Right lobe of liver (tissue), 6 donors: Measurements from ENCODE around the gene MRRF. TPM values are rescaled to one million over a fixed set of nuclear protein-coding genes. Genes with fewer than 3 reads are reported as not detected.

Source experiments
- ATAC-seq, 4 donors: fragments of 200-7000 bp; cut with Tn5 transposase; one replicate each; pipeline ENCODE4 v1.9.1; 2020; ENCODE audit warnings: mild to moderate bottlenecking in 4 of 4, moderate library complexity in 4 of 4
- DNase-seq, 3 donors: peaks; one replicate each; pipeline ENCODE4 v3.0.0-alpha.2; 2020
- H3K27ac ChIP-seq, 3 donors: fragments of 200-600 bp; one replicate each; pipeline ENCODE4 v1.8.0; 2022
- H3K27me3 ChIP-seq, 2 donors: fragments of 200-600 bp; one replicate each; pipeline ENCODE4 v1.8.0; 2022
- H3K36me3 ChIP-seq, 4 donors: fragments of 200-600 bp; sonication (generic) in 1 of 4; one replicate each; pipeline versions ENCODE4 v1.5.1 to v1.8.0; 2017 to 2022; ENCODE audit warnings: control low read depth in 1 of 4
- H3K4me1 ChIP-seq, 4 donors: fragments of 200-600 bp; sonication (generic) in 1 of 4; one replicate each; pipeline versions ENCODE4 v1.5.1 to v1.8.0; 2017 to 2022; ENCODE audit warnings: control low read depth in 1 of 4
- H3K4me3 ChIP-seq, 3 donors: fragments of 200-600 bp; one replicate each; pipeline ENCODE4 v1.8.0; 2022
- H3K9me3 ChIP-seq, 4 donors: fragments of 200-600 bp; sonication (generic) in 1 of 4; one replicate each; pipeline versions ENCODE4 v1.5.1 to v1.8.0; 2017 to 2022; ENCODE audit warnings: control low read depth in 1 of 4
- CTCF ChIP-seq, 4 donors: fragments of 200-600 bp in 3 of 4; fragments of 450-650 bp in 1 of 4; IDR thresholded peaks; one replicate each; pipeline versions ENCODE4 v1.5.1 to v1.8.0; 2016 to 2022; ENCODE audit warnings: antibody characterized with exemption in 4 of 4, mild to moderate bottlenecking in 2 of 4
- POLR2A ChIP-seq: fragments of 450-650 bp; IDR thresholded peaks from one replicate; pipeline ENCODE4 v1.6.1; 2017; ENCODE audit warnings: antibody characterized with exemption, mild to moderate bottlenecking
- WGBS: methylation state at CpG from one replicate; pipeline ENCODE4 v1.1.6; 2018; ENCODE audit warnings: low coverage, low lambda C conversion rate; ENCODE audit not compliant: insufficient coverage; ENCODE audit errors: missing lambda C conversion rate; 5-methylcytosine and 5-hydroxymethylcytosine counted together
- intact Hi-C, 2 donors: fragments of 100-400 bp; cut with DNase I; formaldehyde crosslinking; loops; one replicate each; pipeline versions ENCODE4 v1.11.2 to v1.14.1; 2022
- total RNA-seq, 6 experiments: library from RNA; depleted of rRNA in 2 of 6; stranded (reverse); fragments of >200 nt in 2 of 6; fragmentation: NEBNext Ultra II Directional in 3 of 6; extraction: Animal tissue kit (Norgen Biotek cat#: 25700) in 3 of 6; gene quantifications; one replicate each; pipeline versions ENCODE4 v1.1.0 to v1.2.4, GENCODE V29; 2016 to 2023
- donor health status: DM: no; HTN: yes; CAD: no.
- donor health status: DM: no; HTN: no; CAD: no.
- donor health status: DM: no; HTN: no; CAD: no.
- donor health status: DM: no; HTN: yes; CAD: no.
- donor health status: DM: no; HTN: yes; CAD: no.

The MRRF gene
- total RNA-seq, 6 experiments from 2014 or later: 17.4 to 34.0 (median 22.6) TPM

- Histone ChIP-seq H3K9me3 (no peaks in the 10 kb centered on the region), H3K27ac (no peak overlapping the region), H3K36me3 (no peaks in the 10 kb centered on the region), H3K4me3 (peak overlapping the region in 1 of 3 donors; percentile 1), H3K4me1 (peaks cover 0 to 27% (median 0%) of the 10 kb centered on the region in 4 donors), H3K27me3 (peaks cover 7 to 41% of the 10 kb centered on the region in 2 donors)
- 41% methylated on average over 13 of the region's 51 CpGs for WGBS
- intact Hi-C loops: no loop called here
- no peak for TF ChIP-seq CTCF (IDR thresholded peaks at IDR 0.05)
- DNase-seq: no peak
- ATAC-seq: no peak
Measured at GRCh38 chr9:122225312-122226141, 39.2 kb upstream of the MRRF start.

- H3K4me1 ChIP-seq: peaks cover 0 to 27% (median 0%) of the 10 kb centered on the region in 4 donors
- no peak for TF ChIP-seq POLR2A
- no peak for TF ChIP-seq CTCF (IDR thresholded peaks at IDR 0.05)
- H3K27ac ChIP-seq: no peak overlapping the region
- peak overlapping the region in 1 of 3 donors; percentile 1 for H3K4me3 ChIP-seq
- H3K27me3 ChIP-seq: peaks cover 1 to 34% of the 10 kb centered on the region in 2 donors
- no peak for ATAC-seq
- intact Hi-C loops: no loop called here
- no peaks in the 10 kb centered on the region for H3K9me3 ChIP-seq
- 28% methylated on average over 28 of the region's 51 CpGs for WGBS
- no peak for DNase-seq
- H3K36me3 ChIP-seq: no peaks in the 10 kb centered on the region
Measured at GRCh38 chr9:122226142-122226757, 38.4 kb upstream of the MRRF start.

GRCh38 chr9:122226758-122227574 is 37.7 kb upstream of the MRRF start:
- 35% methylated on average over 19 of the region's 59 CpGs for WGBS
- Histone ChIP-seq H3K27ac (no peak overlapping the region), H3K9me3 (no peaks in the 10 kb centered on the region), H3K4me3 (no peak overlapping the region), H3K36me3 (no peaks in the 10 kb centered on the region), H3K27me3 (peaks cover 0 to 27% of the 10 kb centered on the region in 2 donors), H3K4me1 (peaks cover 0 to 27% (median 0%) of the 10 kb centered on the region in 4 donors)
- DNase-seq (peak in 1 of 3 donors; percentile 53), ATAC-seq (no peak)
- intact Hi-C loops: no loop called here
- TF ChIP-seq CTCF (IDR thresholded peaks at IDR 0.05): no peak
- TF ChIP-seq POLR2A: no peak

- intact Hi-C loops: no loop called here
- no peak for DNase-seq
- H3K9me3 ChIP-seq: no peaks in the 10 kb centered on the region
- H3K27ac ChIP-seq: no peak overlapping the region
- H3K4me3 ChIP-seq: no peak overlapping the region
- peaks cover 0 to 27% (median 0%) of the 10 kb centered on the region in 4 donors for H3K4me1 ChIP-seq
- H3K27me3 ChIP-seq: peaks cover 0 to 22% of the 10 kb centered on the region in 2 donors
- ATAC-seq: no peak
- WGBS: 29% methylated on average over 10 of the region's 10 CpGs
- no peak for TF ChIP-seq POLR2A
- TF ChIP-seq CTCF (IDR thresholded peaks at IDR 0.05): no peak
- no peaks in the 10 kb centered on the region for H3K36me3 ChIP-seq
Measured at GRCh38 chr9:122227575-122227900, 37.1 kb upstream of the MRRF start.
